K562 (cell line): ENCODE results near the gene ZDHHC22. TPM values are rescaled to one million over a fixed set of nuclear protein-coding genes. Genes with fewer than 3 reads are reported as not detected.

Experiments used
- CBFA2T2 ChIP-seq: fragments of 450-650 bp; conservative IDR thresholded peaks from 2 replicates; pipeline ENCODE4 v1.6.1; 2017; ENCODE audit warnings: mild to moderate bottlenecking
- POLR3G ChIP-seq: IDR thresholded peaks from 2 replicates; pipeline ENCODE4 v1.6.1; 2011; ENCODE audit not compliant: insufficient read length, insufficient replicate concordance; ENCODE audit errors: extremely low read depth
- RNF219 ChIP-seq: fragments of 250-450 bp; sonication (Bioruptor Pico); IDR thresholded peaks from 2 replicates; pipeline ENCODE4 v1.5.0; 2022; ENCODE audit warnings: mild to moderate bottlenecking
- SAFB2 ChIP-seq: fragments of 200-400 bp; formaldehyde crosslinking; IDR thresholded peaks from 2 replicates; pipeline ENCODE4 v1.6.1; 2018; ENCODE audit warnings: borderline replicate concordance, low read length, low read depth, moderate library complexity; ENCODE audit not compliant: severe bottlenecking
- ZBTB12 ChIP-seq: fragments of 250-450 bp; sonication (Bioruptor Pico); IDR thresholded peaks from 2 replicates; pipeline ENCODE4 v1.4.0; 2020
- polyA plus RNA-seq, 8 experiments: library from polyadenylated mRNA; depleted of rRNA in 4 of 8; stranded (reverse) in 5 of 8; unstranded in 3 of 8; fragments of >200 nt; fragmentation: Nextera tagmentation in 2 of 8; fragmentation: Illumina TruSeq in 1 of 8; extraction: Ambion mirVana in 2 of 8; extraction: Trizol in 1 of 8; gene quantifications; 2 replicates each; pipeline versions ENCODE4 v1.2.1 to v1.2.3, GENCODE V29; 2011 to 2014; ENCODE audit warnings: inconsistent platforms in 1 of 8, missing spikeins in 1 of 8
- total RNA-seq, 7 experiments: library from RNA; depleted of rRNA in 6 of 7; stranded (reverse); fragments of >200 nt in 6 of 7; fragmentation: Illumina TruSeq in 2 of 7; extraction: Trizol in 2 of 7; gene quantifications; 2 replicates each; pipeline versions ENCODE4 v1.2.1 to v1.2.3, GENCODE V29; 2011 to 2021; ENCODE audit warnings: low replicate concordance in 1 of 7
- TF ChIP-seq, protein P1 (sequence below): fragments of 250-450 bp; sonication (Bioruptor Pico); IDR thresholded peaks from 2 replicates; pipeline ENCODE4 v1.5.0; 2020; ENCODE audit warnings: mild to moderate bottlenecking
- TF ChIP-seq, protein P2 (sequence below): fragments of 450-650 bp; formaldehyde crosslinking; IDR thresholded peaks from 2 replicates; pipeline ENCODE4 v1.4.0; 2022; ENCODE audit warnings: missing genetic modification characterization

Gene ZDHHC22
- total and polyA plus RNA-seq, 9 of the 15 experiments (the other 6 are each of a cell fraction or from before 2014, with no cell fraction given) = not detected

- TF ChIP-seq ZBTB12 (CRISPR knock-in tag) = no peak
- TF ChIP-seq SAFB2 = no peak
- TF ChIP-seq, protein P1, sequence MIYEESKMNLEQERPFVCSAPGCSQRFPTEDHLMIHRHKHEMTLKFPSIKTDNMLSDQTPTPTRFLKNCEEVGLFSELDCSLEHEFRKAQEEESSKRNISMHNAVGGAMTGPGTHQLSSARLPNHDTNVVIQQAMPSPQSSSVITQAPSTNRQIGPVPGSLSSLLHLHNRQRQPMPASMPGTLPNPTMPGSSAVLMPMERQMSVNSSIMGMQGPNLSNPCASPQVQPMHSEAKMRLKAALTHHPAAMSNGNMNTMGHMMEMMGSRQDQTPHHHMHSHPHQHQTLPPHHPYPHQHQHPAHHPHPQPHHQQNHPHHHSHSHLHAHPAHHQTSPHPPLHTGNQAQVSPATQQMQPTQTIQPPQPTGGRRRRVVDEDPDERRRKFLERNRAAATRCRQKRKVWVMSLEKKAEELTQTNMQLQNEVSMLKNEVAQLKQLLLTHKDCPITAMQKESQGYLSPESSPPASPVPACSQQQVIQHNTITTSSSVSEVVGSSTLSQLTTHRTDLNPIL (CRISPR knock-in tag) = no peak
- no peak for TF ChIP-seq RNF219
- TF ChIP-seq, protein P2, sequence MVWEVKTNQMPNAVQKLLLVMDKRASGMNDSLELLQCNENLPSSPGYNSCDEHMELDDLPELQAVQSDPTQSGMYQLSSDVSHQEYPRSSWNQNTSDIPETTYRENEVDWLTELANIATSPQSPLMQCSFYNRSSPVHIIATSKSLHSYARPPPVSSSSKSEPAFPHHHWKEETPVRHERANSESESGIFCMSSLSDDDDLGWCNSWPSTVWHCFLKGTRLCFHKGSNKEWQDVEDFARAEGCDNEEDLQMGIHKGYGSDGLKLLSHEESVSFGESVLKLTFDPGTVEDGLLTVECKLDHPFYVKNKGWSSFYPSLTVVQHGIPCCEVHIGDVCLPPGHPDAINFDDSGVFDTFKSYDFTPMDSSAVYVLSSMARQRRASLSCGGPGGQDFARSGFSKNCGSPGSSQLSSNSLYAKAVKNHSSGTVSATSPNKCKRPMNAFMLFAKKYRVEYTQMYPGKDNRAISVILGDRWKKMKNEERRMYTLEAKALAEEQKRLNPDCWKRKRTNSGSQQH = no peak
- TF ChIP-seq POLR3G = no peak
- no peak for TF ChIP-seq CBFA2T2
These were observed 42.3 kb upstream of the ZDHHC22 start (continued) for GRCh38 chr14:77183896-77184295.
